Fibroblast of pulmonary artery (primary cell): Measurements from ENCODE around the gene OR2J3.

ENCODE experiments used
- DNase-seq: peaks from one replicate; pipeline ENCODE4 v3.0.0-alpha.2; 2010; ENCODE audit warnings: low read depth
- H3K4me3 ChIP-seq: replicated peaks from 2 replicates; pipeline ENCODE4 v1.5.1; 2011; ENCODE audit warnings: low read depth, mild to moderate bottlenecking, control low read depth, low read length, moderate library complexity
- CTCF ChIP-seq: IDR thresholded peaks from 2 replicates; pipeline ENCODE4 v1.5.1; 2011; ENCODE audit warnings: mild to moderate bottlenecking, control low read depth, low read length, inconsistent platforms; ENCODE audit errors: missing control alignments

OR2J3 gene

GRCh38 chr6:29107758-29108157, at the start of gene OR2J3:
TSS of gene OR2J3 (plus strand) at chr6:29108058. CDS start at chr6:29111891, 3,833 bp downstream.
- TF ChIP-seq CTCF: no peak
- no peak within 1 kb of the TSS for H3K4me3 ChIP-seq
- peak; percentile 0 for DNase-seq

- H3K4me3 ChIP-seq: no peak overlapping the region
- peak; percentile 20 for DNase-seq
- peak; percentile 61 for TF ChIP-seq CTCF
Measured at GRCh38 chr6:29071831-29072723, 35.8 kb upstream of the OR2J3 start.

- TF ChIP-seq CTCF: no peak
- no peak overlapping the region for H3K4me3 ChIP-seq
- DNase-seq: no peak
Measured at GRCh38 chr6:29079203-29079602, 28.7 kb upstream of the OR2J3 start.

- H3K4me3 ChIP-seq: no peak overlapping the region
- no peak for TF ChIP-seq CTCF
- DNase-seq: no peak
Measured at GRCh38 chr6:29081312-29081711, 26.5 kb upstream of the OR2J3 start.

- H3K4me3 ChIP-seq: no peak overlapping the region
- DNase-seq: no peak
- TF ChIP-seq CTCF: no peak
Measured at GRCh38 chr6:29082457-29082856, 25.4 kb upstream of the OR2J3 start.

GRCh38 chr6:29087213-29087612, 20.6 kb upstream of the OR2J3 start, which contains the start of gene OR2B3:
TSS of gene OR2B3 (minus strand) at chr6:29087313. CDS start at chr6:29087248, 65 bp downstream.
- H3K4me3 ChIP-seq: no peak within 1 kb of the TSS
- TF ChIP-seq CTCF: no peak
- DNase-seq: no peak
